ENCODE measurements around the gene FTMT.
"Not testable (repeated sequence)": the region's sequence is repeated elsewhere in the genome, so short reads cannot be mapped to it uniquely, and the experiment has no call there.

FTMT gene

DNA sequence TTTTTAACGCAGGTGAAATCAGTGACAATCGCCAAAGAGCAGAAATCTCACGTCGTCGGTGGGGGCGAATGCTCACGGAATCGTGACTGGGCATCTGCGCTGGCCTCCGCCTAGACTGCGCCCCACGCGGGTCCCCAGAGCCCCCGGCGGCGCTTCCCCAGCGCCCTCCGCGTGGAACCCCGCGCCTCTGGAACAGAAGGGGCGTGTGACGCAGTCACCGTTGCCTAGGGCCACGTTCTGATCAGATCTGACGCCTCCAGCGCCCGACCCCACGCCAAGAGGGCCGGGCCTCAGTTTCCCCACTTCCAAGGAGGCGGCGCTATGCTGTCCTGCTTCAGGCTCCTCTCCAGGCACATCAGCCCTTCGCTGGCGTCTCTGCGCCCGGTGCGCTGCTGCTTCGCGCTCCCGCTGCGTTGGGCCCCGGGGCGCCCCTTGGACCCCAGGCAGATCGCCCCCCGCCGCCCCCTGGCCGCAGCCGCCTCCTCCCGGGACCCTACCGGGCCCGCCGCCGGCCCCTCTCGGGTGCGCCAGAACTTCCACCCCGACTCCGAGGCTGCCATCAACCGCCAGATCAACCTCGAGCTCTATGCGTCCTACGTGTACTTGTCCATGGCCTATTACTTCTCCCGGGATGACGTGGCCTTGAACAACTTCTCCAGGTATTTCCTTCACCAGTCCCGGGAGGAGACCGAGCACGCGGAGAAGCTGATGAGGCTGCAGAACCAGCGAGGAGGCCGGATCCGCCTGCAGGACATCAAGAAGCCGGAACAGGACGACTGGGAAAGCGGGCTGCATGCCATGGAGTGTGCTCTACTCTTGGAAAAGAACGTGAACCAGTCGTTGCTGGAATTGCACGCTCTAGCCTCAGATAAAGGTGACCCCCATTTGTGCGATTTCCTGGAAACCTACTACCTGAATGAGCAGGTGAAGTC is at the start of gene FTMT:
Gene FTMT, plus strand, starts transcription at position 240 of the 932 bp plus-strand sequence. Its CDS starts 82 bp downstream, at position 322.
- no peak for DNase-seq

DNA sequence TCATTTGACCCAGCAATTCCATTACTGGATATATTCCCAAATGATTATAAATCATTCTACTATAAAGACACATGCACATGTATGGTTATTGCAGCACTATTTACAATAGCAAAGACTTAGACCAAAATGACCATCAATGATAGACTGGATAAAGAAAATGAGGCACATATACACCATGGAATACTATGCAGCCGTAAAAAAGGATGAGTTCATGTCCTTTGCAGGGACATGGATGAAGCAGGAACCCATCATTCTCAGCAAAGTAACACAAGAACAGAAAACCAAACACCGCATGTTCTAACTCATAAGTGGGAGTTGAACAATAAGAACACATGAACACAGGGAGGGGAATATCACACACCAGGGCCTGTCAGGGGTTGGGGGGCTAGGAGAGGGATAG is 46.4 kb upstream of the FTMT start:
- DNase-seq, result not testable (repeated sequence)

DNA sequence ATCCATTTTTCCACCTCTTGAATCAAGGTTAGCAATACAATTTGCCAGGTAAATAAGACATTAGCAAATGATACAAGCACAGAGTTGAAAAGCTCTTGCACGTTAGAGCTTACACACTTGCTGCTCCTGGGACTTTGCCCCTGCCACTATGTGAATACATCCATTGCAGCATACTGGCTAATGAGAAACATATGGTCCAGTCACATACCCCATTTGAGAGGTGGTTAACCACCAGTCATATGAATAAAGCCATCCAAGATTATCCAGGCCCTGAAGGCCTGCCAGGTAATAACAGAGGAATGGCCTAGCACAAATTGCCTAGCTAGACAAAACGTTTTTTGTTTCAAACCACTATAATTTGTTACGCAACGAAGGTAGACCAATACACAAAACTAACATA is 45.8 kb upstream of the FTMT start:
- no peak for DNase-seq

DNA sequence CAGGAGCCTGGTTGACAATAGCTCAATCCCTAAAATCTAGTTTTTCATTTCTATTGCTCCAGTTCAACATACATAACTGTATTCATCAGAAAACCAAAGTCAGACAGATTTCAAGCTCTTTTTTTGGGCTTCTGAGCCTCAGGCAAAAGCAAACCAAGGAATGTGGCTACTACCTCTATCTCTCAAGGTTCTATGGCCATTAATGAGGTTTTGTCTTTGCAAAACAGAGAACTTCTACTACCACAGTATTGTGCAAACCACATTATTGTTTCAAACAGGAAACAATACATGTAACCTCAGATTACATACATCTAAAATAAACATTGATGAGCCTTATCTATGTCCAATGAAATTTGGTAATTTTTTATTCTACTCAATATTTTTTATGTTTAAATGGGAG is 35.5 kb upstream of the FTMT start:
- no peak for DNase-seq

DNA sequence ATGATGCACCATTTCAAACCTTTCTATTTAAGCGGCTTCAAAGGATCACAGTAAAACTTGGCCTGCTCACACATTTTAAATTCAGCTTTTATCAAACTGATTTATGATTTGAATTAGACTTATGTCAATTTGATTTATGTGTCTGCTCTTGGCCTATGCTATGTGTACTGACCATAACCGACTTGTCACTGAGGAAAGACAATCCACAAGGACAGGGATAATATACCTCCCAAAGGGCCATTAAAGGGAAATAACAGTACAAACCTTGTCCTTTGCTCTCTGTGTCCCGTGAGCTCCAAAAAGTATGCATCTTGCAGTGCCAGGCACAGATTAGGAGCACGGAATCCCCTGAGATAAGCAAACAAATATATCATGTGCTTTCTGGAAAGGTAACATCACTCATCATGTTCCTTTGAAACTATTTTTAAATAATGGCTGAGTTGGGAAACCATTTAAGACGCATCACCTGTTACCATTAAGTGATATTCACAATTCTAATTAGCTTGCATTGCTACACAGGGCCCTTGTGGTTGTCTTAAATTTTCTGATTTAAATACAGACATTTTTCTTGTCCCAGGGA is 31.9 kb upstream of the FTMT start:
- no peak for DNase-seq

DNA sequence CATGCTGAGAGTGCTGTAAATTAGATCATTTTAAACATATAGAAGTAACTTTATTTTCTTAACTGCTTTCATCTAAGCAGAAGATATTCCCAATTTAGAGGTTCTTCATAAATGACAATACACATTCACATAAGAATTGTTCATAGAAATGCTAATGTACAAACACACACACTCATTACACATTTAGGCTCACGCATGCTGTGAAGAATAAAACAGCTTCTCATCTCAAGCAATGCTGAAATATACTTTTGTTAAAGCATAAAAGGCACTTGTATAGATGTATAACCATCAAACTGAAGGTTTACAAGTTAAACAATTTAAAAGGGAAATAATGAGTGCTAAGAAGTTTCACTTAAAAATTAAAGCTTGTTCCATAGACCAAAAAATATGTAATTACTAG is 18.1 kb upstream of the FTMT start:
- DNase-seq, result no peak

DNA sequence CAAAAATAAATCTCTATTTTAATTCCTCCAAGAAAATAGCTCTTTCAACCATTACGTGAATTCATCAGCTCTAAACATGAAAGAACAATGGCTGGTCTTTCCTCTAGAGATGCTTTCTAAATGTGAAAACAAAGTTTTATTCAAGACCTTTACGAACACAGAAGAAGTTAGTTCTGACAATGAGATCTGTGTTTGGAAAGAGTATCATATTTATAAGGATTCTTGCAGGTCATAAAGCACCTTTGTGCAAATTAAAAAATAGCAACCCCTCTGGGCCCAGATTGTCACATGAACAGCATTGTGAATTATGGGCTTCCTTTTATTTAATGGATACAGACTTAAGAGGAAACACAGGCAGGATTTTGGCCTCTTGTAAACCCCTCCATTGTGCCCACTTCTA is 17.7 kb upstream of the FTMT start:
- DNase-seq, result no peak

DNA sequence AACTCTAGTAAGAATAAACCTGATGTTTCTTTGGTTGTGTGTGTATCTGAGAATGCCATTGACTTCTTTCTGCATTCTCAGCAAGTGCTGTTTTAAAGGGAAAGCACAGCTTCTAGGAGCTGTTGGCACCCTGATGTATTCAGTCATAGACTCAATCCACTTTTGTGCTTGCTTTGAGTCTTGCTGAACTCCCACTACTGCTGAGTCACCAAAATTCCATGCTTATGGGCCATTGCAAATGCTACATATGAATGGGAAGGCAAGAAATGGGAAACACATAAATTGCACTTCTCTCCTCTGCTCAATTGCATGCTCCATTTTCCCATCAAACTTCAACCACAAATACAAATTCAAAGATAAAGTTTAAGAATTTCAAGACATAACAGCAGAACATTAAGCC is 9.8 kb upstream of the FTMT start:
- no peak for DNase-seq

GRCh38 chr5:121850272-121850671 is 1.4 kb upstream of the FTMT start:
- DNase-seq, result no peak

DNA sequence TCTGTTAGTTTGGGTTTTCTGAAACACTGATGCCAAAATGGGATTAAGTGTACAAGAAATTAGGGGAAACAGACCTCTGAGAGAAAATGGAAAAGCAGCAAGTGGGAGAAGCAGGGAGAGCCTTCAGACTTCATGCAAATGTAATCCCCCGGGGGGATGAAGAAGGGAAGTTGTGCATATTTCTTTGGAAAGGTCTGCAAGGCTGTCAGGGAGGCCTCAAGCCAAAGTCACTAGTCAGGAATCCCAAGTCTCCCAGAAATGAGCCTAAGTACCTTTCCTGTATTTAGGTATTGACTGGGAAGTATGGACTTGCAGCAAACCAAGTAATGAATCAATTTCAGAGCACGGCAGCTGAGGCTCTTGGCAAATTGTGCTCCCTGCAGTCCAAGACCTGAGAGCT is 2.2 kb downstream of the FTMT start:
- no peak for DNase-seq

- DNase-seq, result no peak
Observed at GRCh38 chr5:121862801-121863200, 11.1 kb downstream of the FTMT start.

- no peak for DNase-seq
Observed at GRCh38 chr5:121863753-121864285, 12.1 kb downstream of the FTMT start.

DNA sequence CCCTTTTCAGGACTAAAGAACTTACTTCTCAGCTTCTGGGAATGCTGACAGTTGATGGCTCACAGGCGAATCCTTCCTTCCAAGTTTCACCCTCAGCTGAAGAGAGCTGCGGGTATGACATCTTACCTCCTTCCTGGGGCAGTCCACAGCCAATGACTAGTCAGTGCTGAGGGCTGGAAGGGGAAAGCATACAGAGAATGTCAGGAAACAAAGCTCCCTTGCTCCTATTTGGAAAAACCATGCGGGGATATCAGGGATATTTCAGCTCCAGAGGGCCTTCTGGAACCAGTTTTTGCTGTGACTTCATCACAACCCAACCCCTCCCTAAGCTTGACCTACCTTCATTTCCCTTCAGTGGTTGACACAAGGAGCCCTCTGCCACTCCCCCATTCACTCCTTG is 15.7 kb downstream of the FTMT start:
- DNase-seq, result no peak

GRCh38 chr5:121870489-121870888 is 18.8 kb downstream of the FTMT start:
- DNase-seq, result no peak

DNA sequence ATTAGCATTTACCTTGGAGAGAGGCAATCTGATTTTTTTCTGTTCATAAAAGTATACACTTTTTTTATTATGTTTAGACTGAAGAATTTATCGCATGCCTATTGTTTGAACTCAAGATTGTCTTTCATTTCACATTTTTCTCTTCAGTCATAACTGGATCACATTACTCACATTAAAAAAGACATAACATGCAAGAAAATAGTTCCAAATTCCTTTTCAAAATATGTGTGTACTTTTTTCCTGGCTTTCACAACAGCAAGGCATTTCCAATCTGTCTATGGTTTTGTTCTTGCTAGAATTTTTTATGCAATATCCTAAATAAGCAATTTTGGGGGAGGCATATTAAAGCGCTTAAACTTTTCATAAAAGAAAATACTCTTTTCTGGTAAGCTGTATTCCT is 21.2 kb downstream of the FTMT start:
- DNase-seq, result no peak

DNA sequence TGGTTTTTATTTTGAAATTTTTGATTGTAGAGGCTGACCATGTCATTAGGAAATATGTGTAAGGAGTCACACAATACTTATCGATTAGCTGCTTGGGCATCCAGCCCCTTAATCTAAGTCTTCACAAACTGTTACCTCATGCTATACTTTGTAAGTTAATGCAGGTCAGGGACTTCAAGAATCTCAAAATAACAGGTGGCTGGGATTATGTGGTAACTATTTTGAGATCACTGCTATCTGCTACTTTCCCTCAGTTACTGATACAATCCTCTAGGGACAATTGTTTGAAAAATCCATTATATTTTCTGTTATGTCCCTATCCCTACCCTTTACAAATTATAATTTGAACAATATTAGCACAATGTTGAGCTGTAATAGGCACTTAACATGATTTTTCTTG is 21.7 kb downstream of the FTMT start:
- no peak for DNase-seq

DNA sequence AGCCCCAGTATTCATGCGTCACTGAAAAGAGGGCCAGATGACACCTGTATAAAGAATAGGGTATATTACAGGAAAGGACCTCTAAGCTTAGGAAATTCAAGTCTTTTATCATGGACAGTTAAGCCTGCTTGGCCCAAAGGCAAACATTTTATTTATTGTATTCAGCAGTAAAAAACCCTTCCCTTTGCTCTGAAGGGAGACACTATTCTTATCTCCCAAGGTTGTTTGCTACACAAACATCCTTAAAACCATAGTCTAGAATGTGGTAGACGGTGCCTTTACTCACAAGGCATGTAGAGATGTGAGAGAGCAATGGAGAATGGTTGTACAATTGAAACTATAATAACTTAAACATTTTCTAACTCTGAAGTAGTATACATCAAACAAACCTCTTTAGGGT is 33.9 kb downstream of the FTMT start:
- no peak for DNase-seq

DNA sequence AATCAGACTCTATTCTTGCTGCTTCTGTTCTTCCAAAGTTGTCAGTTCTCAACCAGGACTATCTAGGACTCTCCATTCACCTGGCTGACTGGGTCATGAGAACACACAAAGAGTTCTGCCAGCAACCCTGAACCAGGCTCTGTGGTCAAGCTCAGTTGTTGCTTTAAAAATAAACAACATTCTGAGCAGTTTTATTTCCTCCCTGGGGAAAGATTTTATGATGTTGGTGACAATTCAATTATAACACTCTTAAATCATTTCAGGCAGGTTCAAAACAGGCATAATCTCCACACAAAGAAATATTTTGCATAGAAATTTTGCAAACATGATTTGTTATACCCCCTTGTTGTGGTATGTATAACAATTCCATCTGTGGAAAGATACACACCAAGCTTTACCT is 36.0 kb downstream of the FTMT start:
- DNase-seq, result no peak

GRCh38 chr5:121890297-121890858 is 38.7 kb downstream of the FTMT start:
- no peak for DNase-seq

DNA sequence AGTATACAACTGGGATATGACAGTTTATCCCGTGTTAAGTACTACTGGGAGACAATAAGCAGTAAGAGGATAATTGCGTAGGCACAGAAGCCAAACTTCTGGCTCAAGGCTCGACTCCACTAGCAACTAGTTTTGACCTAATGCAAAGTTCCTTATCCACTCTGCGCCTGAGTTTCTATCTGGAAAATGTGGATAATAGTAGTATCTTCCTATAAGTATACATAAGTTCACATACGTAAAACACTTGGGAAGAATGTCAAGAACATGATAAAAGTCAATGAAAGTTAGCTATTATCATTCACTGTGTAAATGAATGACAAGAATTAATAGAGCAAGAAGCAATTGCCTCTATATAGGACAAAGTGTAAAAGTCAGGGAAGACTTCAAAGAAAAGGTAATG is 45.7 kb downstream of the FTMT start:
- DNase-seq, result no peak

DNA sequence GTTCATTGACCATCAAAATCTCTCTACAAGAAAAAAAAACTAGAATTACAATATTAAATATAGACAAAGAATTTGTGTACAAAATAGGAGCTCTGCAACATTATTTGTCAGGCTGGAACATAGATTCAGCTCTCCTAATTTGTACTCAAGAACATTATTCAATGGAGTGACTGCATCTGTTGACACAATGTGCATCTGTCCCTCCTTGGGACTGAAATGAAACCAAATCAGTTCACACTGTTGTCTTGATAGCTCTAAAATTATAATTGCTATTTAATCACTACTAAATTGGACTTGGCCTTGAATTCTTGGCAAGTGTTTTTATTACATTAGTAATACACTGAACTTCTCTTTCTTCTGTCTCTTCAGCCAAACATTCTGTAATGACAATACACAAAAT is 47.7 kb downstream of the FTMT start:
- DNase-seq, result no peak

Data from activated CD8-positive, alpha-beta memory T cell treated with anti-CD3 and anti-CD28 coated beads for 24 hours (primary cell).